Jurkat, Clone E6-1 (cell line): ENCODE results near the gene METTL8.
"Not testable (repeated sequence)": the region's sequence is repeated elsewhere in the genome, so short reads cannot be mapped to it uniquely, and the experiment has no call there.

Source experiments
- DNase-seq: peaks from one replicate; pipeline ENCODE4 v3.0.0-alpha.2; 2011; ENCODE audit warnings: low read depth, low spot score
- H3K4me3 ChIP-seq: 2 replicates; pipeline ENCODE4 v1.5.1; 2011; ENCODE audit warnings: mild to moderate bottlenecking, low read length, control low read depth, moderate library complexity

Gene METTL8

DNA sequence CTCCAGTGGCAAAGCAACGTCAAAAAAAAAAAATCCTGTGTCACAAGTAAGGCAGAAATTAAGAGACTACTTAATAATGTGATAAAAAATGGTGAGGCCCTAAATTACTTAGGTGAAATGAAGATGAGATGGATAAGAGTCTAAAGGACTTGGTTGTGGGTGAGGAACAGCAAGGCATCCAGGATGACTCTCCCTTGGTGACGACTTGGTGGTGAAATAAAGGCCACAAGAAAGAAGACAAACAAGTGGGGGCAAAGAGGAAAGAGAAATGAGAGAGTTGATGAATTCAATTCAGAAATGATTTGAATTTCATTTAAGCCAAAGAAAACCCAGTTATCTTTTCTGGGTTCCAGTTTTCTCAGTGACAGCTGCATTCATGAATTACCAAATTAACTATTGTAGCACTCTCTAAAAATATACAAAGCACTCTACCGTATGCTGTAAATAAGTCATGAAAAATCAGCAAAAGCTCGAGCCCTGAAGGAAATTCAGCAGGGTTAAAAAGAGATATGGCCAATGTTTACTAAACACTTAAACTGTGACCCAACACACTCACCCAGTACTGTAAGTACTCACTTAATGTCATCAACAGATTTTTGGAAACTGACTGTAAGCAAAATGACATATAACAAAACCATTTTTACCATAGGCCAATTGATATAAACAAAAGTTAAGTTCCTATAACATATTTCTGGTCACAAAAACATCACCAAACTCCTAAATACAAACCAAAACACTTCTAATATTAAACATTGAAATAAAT is 1.4 kb downstream of the METTL8 start:
- DNase-seq, result peak; percentile 55
- peak overlapping the region; percentile 87 for H3K4me3 ChIP-seq

- no peak overlapping the region for H3K4me3 ChIP-seq
- no peak for DNase-seq
Measured at GRCh38 chr2:171431677-171432167, 2.1 kb downstream of the METTL8 start.

GRCh38 chr2:171430516-171431410 is 3.0 kb downstream of the METTL8 start:
- no peak for DNase-seq
- no peak overlapping the region for H3K4me3 ChIP-seq

DNA sequence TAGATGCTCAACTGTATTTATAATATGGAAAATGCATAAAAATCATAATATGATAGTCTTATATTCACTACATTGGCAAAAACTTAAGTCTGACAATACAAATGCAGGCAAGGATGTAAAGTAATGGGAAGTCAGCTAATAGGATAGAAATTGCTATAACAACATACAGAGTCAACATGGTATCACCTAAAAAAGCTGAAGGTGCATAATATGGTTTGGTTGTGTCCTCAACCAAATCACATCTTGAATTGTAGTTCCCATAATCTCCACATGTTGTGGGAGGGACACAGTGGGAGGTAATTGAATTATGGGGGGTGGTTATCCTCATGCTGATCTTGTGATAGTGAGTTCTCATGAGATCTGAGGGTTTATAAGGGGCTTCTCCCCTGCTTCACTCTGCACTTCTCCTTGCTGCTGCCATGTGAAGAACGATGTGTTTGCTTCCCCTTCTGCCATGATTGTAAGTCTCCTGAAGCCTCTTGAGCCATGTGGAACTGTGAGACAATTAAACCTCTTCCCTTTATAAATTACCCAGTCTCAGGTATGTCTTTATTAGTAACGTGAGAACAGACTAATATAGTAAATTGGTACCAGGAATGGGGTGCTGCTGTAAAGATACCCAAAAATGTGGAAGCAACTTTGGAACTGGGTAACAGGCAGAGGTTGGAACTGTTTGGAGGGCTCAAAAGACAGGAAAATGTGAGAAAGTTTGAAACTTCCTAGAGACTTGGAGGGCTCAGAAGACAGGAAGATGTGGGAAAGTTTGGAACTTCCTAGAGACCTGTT is 10.9 kb downstream of the METTL8 start:
- H3K4me3 ChIP-seq, DNase-seq: not testable (repeated sequence)

DNA sequence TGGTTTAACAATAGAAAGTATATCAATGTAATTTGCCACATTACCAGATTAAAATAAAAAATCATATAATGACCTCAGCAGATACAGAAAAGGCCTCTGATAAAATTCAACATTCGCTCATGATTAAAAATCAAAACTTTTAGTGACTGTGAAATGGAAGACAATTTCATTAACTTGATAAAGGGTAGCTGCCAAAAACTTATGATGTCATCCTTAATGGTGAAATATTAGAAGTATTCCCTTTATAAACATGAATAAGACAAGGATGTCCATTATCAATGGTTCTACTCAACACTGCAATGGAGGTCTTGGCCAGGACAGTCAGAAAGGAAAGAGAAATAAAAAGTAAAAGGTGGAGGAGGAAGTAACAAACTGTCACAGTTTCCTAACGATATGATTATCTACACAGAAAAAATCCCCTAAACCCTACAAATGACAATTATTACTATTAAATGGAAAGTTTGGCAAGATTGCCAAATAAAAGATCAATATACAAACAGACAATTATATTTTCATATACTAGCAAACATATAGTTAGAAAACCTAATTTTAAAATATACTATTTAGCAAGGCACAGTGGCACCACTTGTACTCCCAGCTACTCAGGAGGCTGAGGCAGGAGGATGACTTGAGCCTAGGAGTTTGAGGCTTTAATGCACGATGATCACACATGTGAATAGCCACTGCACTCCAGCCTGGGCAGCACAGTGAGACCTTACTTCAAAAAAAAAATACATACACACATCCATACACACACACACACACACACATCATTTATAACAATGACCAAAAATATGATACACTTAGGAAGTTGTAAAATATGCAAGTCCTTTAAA is 12.8 kb downstream of the METTL8 start:
- no peak overlapping the region for H3K4me3 ChIP-seq
- DNase-seq, result no peak

DNA sequence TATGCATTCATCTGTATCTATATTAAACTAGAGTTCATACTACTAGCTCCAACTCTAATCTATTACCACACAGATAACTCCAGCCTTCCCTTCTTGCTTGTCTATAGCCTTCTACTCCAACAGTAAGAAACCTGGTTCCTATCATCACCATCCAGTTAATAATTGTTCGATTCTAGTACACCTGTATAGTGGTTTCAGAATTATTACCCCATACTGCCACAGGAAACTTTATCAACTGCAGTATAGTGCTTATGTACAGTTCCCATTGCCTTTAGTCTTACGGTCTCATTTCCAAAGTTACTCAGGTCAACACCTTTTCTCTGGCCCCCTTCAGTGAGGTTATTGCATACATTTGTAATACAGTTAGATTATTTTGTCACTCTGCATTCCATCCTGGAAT is 14.5 kb downstream of the METTL8 start:
- no peak for DNase-seq
- H3K4me3 ChIP-seq, result no peak overlapping the region

DNA sequence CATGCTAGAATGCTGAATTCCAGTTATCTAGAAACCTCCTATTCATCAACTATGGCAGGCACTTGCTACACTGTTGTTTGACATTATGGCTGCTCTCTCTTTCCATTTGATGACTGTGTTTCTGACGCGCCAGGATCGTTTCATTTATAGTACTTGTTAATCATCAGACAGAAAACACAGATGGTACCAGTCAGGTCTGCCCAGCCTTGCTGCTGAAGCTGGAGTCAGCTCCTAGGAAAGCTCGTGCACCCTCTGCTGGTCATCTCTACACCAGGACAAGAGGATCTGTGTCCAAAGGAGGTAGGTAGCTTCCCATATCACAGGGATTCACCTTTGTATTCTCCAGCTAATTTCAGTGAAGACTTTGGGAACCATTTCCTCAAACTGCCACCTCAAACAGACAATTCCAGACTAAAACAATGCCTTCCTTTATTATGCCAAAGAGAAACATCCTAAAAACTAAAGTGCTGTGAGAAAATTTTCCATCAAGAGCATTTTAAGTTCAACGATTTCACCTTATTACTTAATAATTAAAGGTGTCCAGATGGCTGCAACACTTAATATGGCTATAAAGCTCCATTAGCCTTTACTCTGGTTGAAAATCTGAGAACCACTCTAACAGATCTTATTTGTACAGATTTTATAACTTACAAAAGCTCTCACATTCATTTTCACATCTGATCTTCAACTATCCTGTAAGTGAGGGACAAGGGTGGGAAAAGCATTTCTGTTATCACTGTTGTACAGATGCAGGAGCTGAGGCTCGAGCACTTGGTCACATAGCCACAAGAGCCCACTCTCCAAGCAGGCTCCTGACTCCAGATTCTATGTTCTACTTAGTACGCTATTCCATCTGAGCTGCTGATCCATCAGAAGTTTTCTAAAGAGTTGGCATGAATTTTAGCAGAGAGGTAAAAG is 17.5 kb downstream of the METTL8 start:
- DNase-seq, result peak; percentile 66
- no peak overlapping the region for H3K4me3 ChIP-seq

DNA sequence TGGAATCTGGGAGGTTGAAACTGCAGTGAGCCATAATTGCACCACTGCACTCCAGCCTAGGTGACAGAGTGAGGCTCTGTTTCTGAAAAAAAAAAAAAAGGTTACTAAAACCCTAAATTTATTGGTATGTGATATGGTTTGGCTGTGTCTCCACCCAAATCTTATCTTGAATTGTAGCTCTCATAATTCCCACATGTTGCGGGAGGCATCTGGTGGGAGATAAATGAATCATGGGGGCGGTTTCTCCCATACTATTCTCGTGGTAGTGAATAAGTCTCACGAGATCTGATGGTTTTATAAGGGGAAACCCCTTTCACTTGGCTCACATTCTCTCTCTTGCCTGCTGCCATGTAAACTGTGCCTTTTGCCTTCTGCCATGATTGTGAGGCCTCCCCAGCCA is 19.1 kb downstream of the METTL8 start:
- not testable (repeated sequence) for DNase-seq, H3K4me3 ChIP-seq

DNA sequence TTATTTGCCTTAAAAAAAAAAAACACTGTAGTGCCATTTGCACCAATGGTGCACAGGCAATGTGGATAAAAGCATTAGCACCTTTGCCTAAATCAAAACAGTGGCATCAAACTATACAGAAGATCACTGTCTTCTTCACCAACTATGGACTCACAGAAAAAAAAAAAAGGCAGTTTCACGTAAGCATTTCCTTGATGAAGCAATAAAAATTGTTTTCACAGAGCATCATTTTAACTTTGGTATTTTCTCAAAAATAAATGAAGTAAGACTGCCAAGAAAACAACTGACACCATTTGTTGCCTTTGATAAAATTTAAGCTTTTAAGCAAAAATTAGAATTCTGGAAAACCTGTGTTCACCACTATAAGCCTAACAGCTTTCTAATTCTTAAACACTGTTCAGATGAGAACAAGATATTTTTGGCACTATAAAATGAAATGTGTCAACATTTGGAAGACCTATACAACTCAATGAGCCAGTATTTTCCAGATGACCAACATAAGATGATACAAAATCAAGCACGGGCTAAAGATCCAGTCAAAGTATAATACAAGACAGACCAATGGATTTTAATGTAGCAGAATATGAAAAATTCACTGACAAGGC is 21.1 kb downstream of the METTL8 start:
- no peak overlapping the region for H3K4me3 ChIP-seq
- no peak for DNase-seq

- no peak for DNase-seq
- no peak overlapping the region for H3K4me3 ChIP-seq
Measured at GRCh38 chr2:171411791-171412483, 21.9 kb downstream of the METTL8 start.

GRCh38 chr2:171411214-171411613 is 22.6 kb downstream of the METTL8 start:
- DNase-seq, result no peak
- no peak overlapping the region for H3K4me3 ChIP-seq

- DNase-seq, result no peak
- no peak overlapping the region for H3K4me3 ChIP-seq
Measured at GRCh38 chr2:171410624-171411023, 23.2 kb downstream of the METTL8 start.

GRCh38 chr2:171410101-171410500 is 23.7 kb downstream of the METTL8 start:
- DNase-seq, result no peak

DNA sequence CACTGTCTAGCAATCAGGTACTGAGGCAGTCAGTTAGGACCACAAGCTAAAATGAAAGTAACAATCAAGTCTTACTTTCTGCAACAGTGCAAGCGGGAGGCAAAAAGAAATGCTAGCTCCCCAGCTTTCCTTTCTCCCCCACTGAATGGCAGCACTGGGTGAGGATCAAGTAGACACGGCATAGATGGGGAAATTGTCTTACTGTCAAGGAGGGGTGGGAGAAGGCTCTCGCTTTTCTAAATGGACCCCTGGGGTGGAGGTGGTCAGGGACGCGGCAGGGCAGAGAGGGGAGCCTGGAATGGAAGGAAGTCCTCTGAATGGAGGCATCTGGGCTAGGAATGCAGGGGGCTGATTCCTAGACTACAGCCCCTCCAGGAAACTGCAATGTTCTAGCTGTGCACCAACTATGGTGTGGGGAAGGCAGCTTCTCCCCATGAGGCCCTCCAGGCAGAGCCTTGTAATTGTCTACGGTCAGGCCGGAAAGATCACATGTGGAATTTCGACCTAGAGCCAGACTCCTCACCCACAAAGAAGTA is 24.3 kb downstream of the METTL8 start:
- no peak overlapping the region for H3K4me3 ChIP-seq
- DNase-seq, result no peak

More at GRCh38 chr2:171410101-171410500, 23.7 kb downstream of the METTL8 start:
- no peak overlapping the region for H3K4me3 ChIP-seq

DNA sequence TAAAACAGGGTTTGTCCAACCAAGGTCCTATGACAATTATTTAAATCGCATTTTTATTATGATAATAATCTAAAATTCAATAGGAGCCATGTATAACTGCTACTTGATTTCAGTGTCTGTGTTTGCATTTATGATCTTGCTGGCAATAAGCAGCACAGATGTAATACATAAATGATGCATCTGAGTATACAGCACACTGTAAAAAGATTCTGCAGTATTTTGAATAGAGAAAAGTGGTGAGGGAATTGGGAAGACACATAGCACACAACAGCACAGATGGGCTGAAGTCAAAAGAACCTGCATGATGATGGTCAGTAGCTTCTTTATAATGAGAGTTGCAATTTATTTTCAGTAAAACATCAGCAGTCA is 26.1 kb downstream of the METTL8 start:
- H3K4me3 ChIP-seq, result no peak overlapping the region
- no peak for DNase-seq

DNA sequence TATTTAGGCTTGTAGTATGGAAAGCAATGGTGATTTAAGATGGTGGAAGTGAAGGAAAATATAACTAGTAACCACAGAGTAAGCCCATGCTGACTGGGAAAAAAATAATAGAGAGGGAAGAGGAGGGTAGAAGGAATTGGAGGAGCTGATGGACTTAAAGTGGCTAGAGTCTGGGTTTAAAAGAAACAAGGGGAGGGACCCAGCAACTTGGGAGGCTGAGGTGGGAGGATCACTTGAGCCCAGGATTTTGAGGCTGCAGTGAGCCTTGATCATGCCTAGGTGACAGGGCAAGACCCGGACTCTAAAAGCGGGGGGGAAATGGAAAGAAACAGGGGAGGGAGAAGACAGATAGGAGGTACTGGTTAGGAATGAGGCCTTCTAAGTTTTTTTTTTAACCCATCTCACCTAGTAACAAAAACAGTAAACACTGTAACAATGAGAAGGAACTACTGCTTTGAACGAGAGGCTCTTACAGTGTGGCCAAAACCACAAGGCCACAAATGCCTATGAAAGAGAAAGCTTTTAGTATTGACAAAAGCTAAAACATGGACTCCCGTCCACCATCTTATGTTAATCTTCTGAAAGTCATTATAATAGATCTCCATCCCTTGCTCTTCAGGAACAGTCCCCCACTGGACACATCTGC is 26.6 kb downstream of the METTL8 start:
- H3K4me3 ChIP-seq, result no peak overlapping the region
- DNase-seq, result no peak
